ENCODE data around the gene CFAP58. TPM values are rescaled to one million over a fixed set of nuclear protein-coding genes. Genes with fewer than 3 reads are reported as not detected.

The CFAP58 gene
- total RNA-seq, 6 experiments from 2014 or later: 0.10 to 2.9 (median 0.15) TPM; not detected in 2

DNA sequence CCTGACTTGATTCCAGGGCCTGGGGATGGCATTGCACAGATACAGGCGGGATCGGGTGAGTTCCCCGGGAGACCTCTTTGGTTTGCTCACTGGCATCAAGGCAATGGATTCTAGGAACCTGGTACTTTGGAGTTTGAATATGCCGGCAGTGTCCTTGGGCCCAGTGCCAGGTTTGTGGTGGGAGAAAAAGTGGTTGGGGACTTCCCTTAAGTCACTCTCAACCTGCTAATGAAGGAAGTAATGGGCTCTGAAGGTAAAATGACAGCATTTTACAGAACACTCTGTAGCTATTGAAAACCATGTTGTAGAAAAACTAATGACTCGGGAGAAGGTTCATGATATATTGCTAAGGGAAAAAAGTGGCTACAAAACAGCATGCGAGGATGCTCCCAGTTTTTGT is 129.9 kb downstream of the CFAP58 start:
- H3K4me3 ChIP-seq: no peak overlapping the region
- no peaks in the 10 kb centered on the region for H3K4me1 ChIP-seq
- no peak overlapping the region for H3K27ac ChIP-seq
- DNase-seq: no peak
- no peaks in the 10 kb centered on the region for H3K9me3 ChIP-seq
- intact Hi-C loops (cut with DNase I): no loop called here
- ATAC-seq: no peak
- TF ChIP-seq, protein P1, sequence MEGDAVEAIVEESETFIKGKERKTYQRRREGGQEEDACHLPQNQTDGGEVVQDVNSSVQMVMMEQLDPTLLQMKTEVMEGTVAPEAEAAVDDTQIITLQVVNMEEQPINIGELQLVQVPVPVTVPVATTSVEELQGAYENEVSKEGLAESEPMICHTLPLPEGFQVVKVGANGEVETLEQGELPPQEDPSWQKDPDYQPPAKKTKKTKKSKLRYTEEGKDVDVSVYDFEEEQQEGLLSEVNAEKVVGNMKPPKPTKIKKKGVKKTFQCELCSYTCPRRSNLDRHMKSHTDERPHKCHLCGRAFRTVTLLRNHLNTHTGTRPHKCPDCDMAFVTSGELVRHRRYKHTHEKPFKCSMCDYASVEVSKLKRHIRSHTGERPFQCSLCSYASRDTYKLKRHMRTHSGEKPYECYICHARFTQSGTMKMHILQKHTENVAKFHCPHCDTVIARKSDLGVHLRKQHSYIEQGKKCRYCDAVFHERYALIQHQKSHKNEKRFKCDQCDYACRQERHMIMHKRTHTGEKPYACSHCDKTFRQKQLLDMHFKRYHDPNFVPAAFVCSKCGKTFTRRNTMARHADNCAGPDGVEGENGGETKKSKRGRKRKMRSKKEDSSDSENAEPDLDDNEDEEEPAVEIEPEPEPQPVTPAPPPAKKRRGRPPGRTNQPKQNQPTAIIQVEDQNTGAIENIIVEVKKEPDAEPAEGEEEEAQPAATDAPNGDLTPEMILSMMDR (IDR thresholded peaks at IDR 0.05): no peak
- no peak for TF ChIP-seq POLR2A (IDR thresholded peaks at IDR 0.05)
- H3K36me3 ChIP-seq: no peaks in the 10 kb centered on the region
- H3K27me3 ChIP-seq: no peaks in the 10 kb centered on the region
- WGBS (ENCODE audit: insufficient coverage, low coverage, low lambda C conversion rate, missing lambda C conversion rate): 54% methylated on average over 6 of the region's 6 CpGs

DNA sequence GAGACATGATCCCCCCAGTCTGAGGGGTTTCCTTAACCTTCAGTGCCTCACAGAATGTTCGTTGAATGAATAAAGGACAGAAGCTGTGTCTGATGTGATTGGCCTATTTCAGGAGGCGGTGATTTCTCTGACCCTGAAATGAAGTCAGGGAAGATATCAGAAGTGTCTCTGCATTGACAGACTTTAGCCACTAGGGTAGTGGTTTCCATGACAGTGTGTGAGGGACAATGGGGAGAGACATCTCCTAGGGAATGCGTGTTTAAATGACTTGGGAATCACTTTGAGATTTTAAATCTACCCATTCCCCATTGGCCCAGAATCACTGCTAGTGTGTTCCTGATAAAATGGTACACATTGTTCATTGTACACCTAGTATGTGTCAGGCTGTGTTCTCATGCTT is 132.0 kb downstream of the CFAP58 start:
- Histone ChIP-seq H3K4me1 (no peaks in the 10 kb centered on the region), H3K9me3 (no peaks in the 10 kb centered on the region), H3K27me3 (no peaks in the 10 kb centered on the region), H3K27ac (no peak overlapping the region), H3K4me3 (no peak overlapping the region), H3K36me3 (no peaks in the 10 kb centered on the region)
- DNase-seq: no peak
- 9% methylated on average over 1 of the region's 3 CpGs for WGBS (ENCODE audit: insufficient coverage, low coverage, low lambda C conversion rate, missing lambda C conversion rate)
- intact Hi-C loops (cut with DNase I): no loop called here
- ATAC-seq: no peak
- no peak for TF ChIP-seq POLR2A (IDR thresholded peaks at IDR 0.05)
- TF ChIP-seq, protein P1 (IDR thresholded peaks at IDR 0.05): no peak

DNA sequence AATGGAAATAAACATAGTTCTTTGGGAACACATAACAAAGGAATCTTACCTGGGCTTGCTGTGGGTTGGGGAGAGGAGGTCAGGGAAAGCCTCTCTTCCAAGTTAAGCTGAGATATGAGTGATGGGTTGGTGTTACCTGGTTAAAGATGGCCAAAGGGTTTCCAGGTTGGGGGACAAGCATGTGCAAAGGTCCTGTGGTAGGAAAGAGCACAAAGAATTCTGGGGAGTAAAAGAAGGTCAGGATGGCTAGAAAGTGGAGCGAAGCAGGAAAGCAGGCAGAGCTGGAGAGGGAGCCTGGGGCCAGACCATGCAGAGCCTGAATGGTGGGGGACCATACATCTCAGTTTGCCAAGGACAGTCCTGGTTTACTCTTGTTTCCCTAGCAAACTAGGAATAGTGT is 133.2 kb downstream of the CFAP58 start:
- 80% methylated on average over 1 of the region's 1 CpG for WGBS (ENCODE audit: insufficient coverage, low coverage, low lambda C conversion rate, missing lambda C conversion rate)
- Histone ChIP-seq H3K4me3 (no peak overlapping the region), H3K27me3 (no peaks in the 10 kb centered on the region), H3K4me1 (no peaks in the 10 kb centered on the region), H3K36me3 (no peaks in the 10 kb centered on the region), H3K9me3 (no peaks in the 10 kb centered on the region), H3K27ac (no peak overlapping the region)
- TF ChIP-seq, protein P1 (IDR thresholded peaks at IDR 0.05): no peak
- TF ChIP-seq POLR2A (IDR thresholded peaks at IDR 0.05): no peak
- no peak for ATAC-seq
- intact Hi-C loops (cut with DNase I): no loop called here
- no peak for DNase-seq

DNA sequence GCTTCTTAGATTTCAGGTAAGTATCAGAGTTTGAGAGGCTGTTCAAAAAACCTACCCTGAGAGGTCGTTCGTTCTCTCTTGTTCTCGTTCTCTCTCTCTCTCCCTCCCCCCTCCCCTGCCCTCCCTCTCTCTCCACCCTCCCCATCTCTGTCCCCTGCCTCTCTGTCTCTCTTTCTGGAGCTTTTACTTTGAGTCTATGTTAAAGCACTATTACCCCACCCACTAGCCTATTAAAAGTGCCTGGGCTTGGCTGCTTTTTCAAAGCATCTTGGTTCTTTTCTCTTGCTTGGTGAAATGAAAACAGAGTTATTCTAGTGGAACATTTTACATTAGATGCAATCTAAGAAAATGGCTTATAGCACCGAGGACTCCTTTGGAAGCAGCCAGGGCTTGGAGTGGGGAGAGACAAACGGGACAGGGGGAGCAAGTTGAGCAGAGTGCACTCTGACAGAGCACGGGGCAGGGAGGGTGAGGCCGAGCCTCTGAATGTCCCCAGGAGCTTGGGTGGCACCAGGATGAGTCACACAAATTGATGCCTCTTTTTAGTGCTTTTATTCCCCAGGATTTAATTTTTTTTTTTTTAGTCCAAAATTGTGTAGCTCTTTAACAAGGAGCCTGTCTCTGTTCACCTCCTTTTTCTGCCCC is 134.3 kb downstream of the CFAP58 start:
- TF ChIP-seq, protein P1 (IDR thresholded peaks at IDR 0.05): no peak
- TF ChIP-seq POLR2A (IDR thresholded peaks at IDR 0.05): no peak
- no peak for ATAC-seq
- Histone ChIP-seq H3K36me3 (no peaks in the 10 kb centered on the region), H3K4me3 (no peak overlapping the region), H3K9me3 (no peaks in the 10 kb centered on the region), H3K27ac (no peak overlapping the region), H3K4me1 (no peaks in the 10 kb centered on the region), H3K27me3 (no peaks in the 10 kb centered on the region)
- intact Hi-C loops (cut with DNase I): no loop called here
- 28% methylated on average over 4 of the region's 7 CpGs for WGBS (ENCODE audit: insufficient coverage, low coverage, low lambda C conversion rate, missing lambda C conversion rate)
- DNase-seq: no peak

DNA sequence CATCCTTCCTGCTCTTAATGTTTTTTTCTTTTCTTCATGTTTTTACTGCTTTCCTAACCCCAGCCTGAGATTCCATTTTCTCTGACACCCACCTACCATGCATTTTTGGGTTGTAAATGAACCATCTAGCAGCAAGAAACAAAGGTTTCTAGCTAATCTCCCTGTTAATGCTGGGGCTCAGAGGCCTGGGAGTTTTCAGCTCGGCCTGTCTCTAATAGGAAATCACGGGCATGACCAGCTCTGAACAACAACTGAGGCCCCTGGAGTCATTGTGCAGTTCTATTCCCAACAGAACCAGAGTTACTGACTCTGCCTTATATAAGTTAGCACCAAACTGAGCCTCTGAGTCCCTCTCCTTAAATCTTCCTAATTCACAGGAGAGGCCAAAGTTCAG is 134.8 kb downstream of the CFAP58 start:
- H3K27ac ChIP-seq: no peak overlapping the region
- H3K9me3 ChIP-seq: no peaks in the 10 kb centered on the region
- H3K36me3 ChIP-seq: no peaks in the 10 kb centered on the region
- H3K27me3 ChIP-seq: no peaks in the 10 kb centered on the region
- ATAC-seq (no peak), DNase-seq (no peak)
- intact Hi-C loops (cut with DNase I): no loop called here
- no peak overlapping the region for H3K4me3 ChIP-seq
- TF ChIP-seq POLR2A (IDR thresholded peaks at IDR 0.05): no peak
- TF ChIP-seq, protein P1 (IDR thresholded peaks at IDR 0.05): no peak
- WGBS (ENCODE audit: insufficient coverage, low coverage, low lambda C conversion rate, missing lambda C conversion rate): 53% methylated on average over 2 of the region's 2 CpGs
- H3K4me1 ChIP-seq: no peaks in the 10 kb centered on the region
